Sigmoid colon (tissue), 4 donors: ENCODE results near the gene CDH13.

Experiments
- CTCF ChIP-seq, 4 experiments: fragments of 450-650 bp in 3 of 4; fragments of 200-600 bp in 1 of 4; IDR thresholded peaks; one replicate each; pipeline ENCODE4 v1.5.1; 2016 to 2019; ENCODE audit warnings: antibody characterized with exemption in 4 of 4, mild to moderate bottlenecking in 3 of 4, moderate library complexity in 2 of 4
- EP300 ChIP-seq, 4 donors: sonication (generic); formaldehyde crosslinking; IDR thresholded peaks; one replicate each; pipeline ENCODE4 v1.6.1; 2017; ENCODE audit warnings: antibody characterized with exemption in 4 of 4

DNA sequence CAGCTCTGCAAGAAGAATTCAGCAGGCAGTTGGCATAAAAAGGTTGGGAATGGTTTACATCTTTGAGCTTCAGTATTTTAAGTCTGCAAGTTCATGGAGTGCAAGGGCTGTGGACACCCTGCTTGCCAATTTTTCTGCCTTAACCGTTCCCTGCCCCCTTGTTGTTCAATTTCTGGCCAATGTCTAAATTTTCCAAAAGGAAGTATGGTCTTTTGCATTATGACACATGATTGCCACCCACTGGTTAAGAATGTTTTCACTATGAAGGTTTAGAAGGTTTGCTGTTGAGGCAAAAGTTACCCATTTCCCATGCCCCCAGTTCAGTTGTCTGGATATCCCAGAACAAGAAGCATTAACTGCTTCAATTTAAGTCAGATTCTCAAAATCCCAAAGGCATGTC is 441.9 kb downstream of the CDH13 start:
- TF ChIP-seq EP300 (IDR thresholded peaks at IDR 0.05) (no peak), CTCF (IDR thresholded peaks at IDR 0.05) (no peak)
